Measurements from ENCODE around the gene LRRC75A. TPM values are rescaled to one million over a fixed set of nuclear protein-coding genes. Genes with fewer than 3 reads are reported as not detected.
"Not testable (repeated sequence)": the region's sequence is repeated elsewhere in the genome, so short reads cannot be mapped to it uniquely, and the experiment has no call there.

Gene LRRC75A
- total RNA-seq, 2 donors from 2014 or later = 0.90 to 2.3 TPM

- H3K27me3 Mint-ChIP-seq = no peaks in the 10 kb centered on the region
- peak within 1 kb of the TSS; percentile 98 for H3K4me3 Mint-ChIP-seq
- H3K27ac Mint-ChIP-seq = peak within 1 kb of the TSS; percentile 98
- ATAC-seq (replicated peaks) = peak; percentile 22
- no peaks in the 10 kb centered on the region for H3K9me3 Mint-ChIP-seq
- peaks cover 33% of the 10 kb centered on the region for H3K36me3 Mint-ChIP-seq (ENCODE audit: low read depth)
- H3K4me1 Mint-ChIP-seq = peaks cover 25% of the 10 kb centered on the region
Observed at GRCh38 chr17:16415031-16415924, 76.7 kb downstream of the LRRC75A start, which contains the start of gene TRPV2. Gene TRPV2, plus strand, starts transcription at chr17:16415571. Its CDS starts 2,098 bp downstream, at chr17:16417669.

GRCh38 chr17:16407911-16408588 is 83.9 kb downstream of the LRRC75A start:
- Mint-ChIP-seq H3K27me3 (peaks cover 8% of the 10 kb centered on the region), H3K4me3 (peak overlapping the region; percentile 26)

GRCh38 chr17:16406742-16407674 is 85.0 kb downstream of the LRRC75A start:
- ATAC-seq (replicated peaks) = peak; percentile 34
- Mint-ChIP-seq H3K4me1 (peaks cover 4% of the 10 kb centered on the region), H3K4me3 (peak overlapping the region; percentile 54), H3K9me3 (no peaks in the 10 kb centered on the region), H3K27me3 (peaks cover 8% of the 10 kb centered on the region), H3K36me3 (ENCODE audit: low read depth) (no peaks in the 10 kb centered on the region), H3K27ac (no peak overlapping the region)

More at GRCh38 chr17:16407911-16408588, 83.9 kb downstream of the LRRC75A start:
- no peaks in the 10 kb centered on the region for H3K36me3 Mint-ChIP-seq (ENCODE audit: low read depth)
- no peak overlapping the region for H3K27ac Mint-ChIP-seq
- H3K9me3 Mint-ChIP-seq = no peaks in the 10 kb centered on the region
- peak; percentile 59 for ATAC-seq (replicated peaks)
- peaks cover 4% of the 10 kb centered on the region for H3K4me1 Mint-ChIP-seq

DNA sequence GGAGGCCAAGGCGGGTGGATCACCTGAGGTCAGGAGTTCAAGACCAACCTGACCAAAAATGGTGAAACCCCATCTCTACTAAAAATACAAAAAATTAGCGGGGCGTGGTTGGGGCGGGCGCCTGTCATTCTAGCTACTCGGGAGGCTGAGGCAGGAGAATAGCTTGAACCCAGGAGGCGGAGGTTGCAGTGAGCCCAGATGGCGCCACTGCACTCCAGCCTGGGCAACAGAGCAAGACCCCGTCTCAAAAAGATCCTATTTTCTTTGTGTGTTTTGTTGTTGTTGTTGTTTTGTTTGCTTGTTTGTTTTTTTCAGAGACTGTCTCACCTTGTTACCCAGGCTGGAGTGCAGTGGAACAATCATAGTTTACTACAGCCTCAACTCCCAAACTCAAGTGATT is 88.1 kb downstream of the LRRC75A start:
- not testable (repeated sequence) for ATAC-seq (replicated peaks); H3K4me1 Mint-ChIP-seq; H3K36me3 Mint-ChIP-seq (ENCODE audit: low read depth); H3K4me3 Mint-ChIP-seq; H3K9me3 Mint-ChIP-seq; H3K27me3 Mint-ChIP-seq; H3K27ac Mint-ChIP-seq

DNA sequence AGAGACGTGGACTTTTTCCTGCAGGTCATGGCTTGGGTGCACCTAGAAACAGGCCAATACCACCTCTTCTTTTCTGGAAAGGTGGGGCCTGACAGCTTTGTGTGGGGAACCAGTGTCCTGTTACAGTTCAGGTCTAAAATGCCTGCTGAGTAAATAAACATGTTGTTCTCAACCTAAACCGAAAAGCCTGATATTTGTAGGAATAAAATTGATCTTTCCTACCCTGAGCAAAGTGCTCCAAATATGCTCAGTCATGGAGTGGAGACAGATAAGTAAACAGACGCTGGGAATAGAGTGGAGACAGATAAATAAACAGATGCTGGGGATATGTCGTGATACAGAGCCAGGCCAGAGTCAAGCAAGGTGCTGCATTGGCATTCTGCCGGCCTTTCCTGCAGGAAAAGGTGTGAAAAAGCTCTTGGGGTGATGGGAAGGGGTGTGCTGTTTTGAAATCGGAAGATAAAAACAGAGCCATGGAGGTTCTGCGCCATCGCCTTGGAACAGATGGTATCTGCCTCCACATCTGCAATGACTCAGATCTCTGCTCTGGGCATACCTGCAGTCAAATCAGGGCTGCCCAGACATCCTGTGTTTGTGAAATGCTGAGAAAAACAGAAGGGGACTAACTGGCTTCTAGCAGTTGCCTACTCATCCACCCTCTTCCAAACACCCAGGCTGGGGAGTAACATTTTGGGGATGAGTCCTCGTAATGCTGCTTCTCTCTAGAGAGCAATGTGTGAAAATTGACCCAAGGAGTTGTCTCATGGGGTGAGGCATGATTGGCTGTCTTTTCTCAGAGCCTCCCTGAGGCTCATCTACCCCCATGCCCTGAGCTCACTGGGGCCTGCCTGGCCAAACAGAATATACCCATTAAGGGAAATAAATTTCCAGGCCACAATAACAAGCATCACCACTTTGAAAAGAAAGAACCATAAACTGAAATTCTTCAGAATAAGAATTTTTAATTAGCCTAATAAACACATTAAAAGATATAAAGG is 93.4 kb downstream of the LRRC75A start:
- no peaks in the 10 kb centered on the region for H3K27me3 Mint-ChIP-seq
- no peak overlapping the region for H3K4me3 Mint-ChIP-seq
- H3K9me3 Mint-ChIP-seq = no peaks in the 10 kb centered on the region
- no peaks in the 10 kb centered on the region for H3K36me3 Mint-ChIP-seq (ENCODE audit: low read depth)
- H3K4me1 Mint-ChIP-seq = peaks cover 6% of the 10 kb centered on the region
- H3K27ac Mint-ChIP-seq = peak overlapping the region; percentile 28
- peak; percentile 77 for ATAC-seq (replicated peaks)

GRCh38 chr17:16396693-16397092 is 95.3 kb downstream of the LRRC75A start:
- not testable (repeated sequence) for H3K27ac Mint-ChIP-seq

GRCh38 chr17:16395887-16396286 is 96.1 kb downstream of the LRRC75A start:
- not testable (repeated sequence) for H3K4me3 Mint-ChIP-seq; H3K4me1 Mint-ChIP-seq; H3K27me3 Mint-ChIP-seq; H3K36me3 Mint-ChIP-seq (ENCODE audit: low read depth); ATAC-seq (replicated peaks); H3K27ac Mint-ChIP-seq; H3K9me3 Mint-ChIP-seq

More at GRCh38 chr17:16396693-16397092, 95.3 kb downstream of the LRRC75A start:
- ATAC-seq (replicated peaks); H3K4me3 Mint-ChIP-seq; H3K9me3 Mint-ChIP-seq; H3K36me3 Mint-ChIP-seq (ENCODE audit: low read depth); H3K27me3 Mint-ChIP-seq; H3K4me1 Mint-ChIP-seq: not testable (repeated sequence)

DNA sequence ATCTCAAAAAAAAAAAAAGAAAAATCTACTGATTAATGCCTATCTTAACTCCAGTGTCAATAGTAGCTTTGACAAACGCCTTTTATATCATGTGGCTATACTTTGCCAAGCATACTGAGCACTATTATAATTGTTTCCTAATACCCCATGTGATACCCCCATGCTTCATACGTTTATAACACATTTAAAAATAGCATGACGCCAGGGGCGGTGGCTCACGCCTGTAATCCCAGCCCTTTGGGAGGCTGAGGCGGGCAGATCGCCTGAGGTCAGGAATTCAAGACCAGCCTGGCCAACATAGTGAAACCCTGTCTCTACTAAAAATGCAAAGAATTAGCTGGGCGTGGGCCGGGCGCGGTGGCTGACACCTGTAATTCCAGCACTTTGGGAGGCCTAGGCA is 99.5 kb downstream of the LRRC75A start:
- not testable (repeated sequence) for H3K9me3 Mint-ChIP-seq; H3K4me3 Mint-ChIP-seq; ATAC-seq (replicated peaks); H3K36me3 Mint-ChIP-seq (ENCODE audit: low read depth); H3K4me1 Mint-ChIP-seq; H3K27ac Mint-ChIP-seq; H3K27me3 Mint-ChIP-seq

Other genes with a start within 250 kb of the LRRC75A start
- gene CENPV, start 138.7 kb downstream of the LRRC75A start, total RNA-seq = 10 to 100 TPM; 17.5 to 43.5 TPM
- gene UBB, start 111.1 kb downstream of the LRRC75A start, total RNA-seq = 1,000 to 10,000 TPM in 1 of 2 donors, 100 to 1,000 TPM in 1; 896 to 1,413 TPM
- gene TRPV2, start 76.6 kb downstream of the LRRC75A start, total RNA-seq = 10 to 100 TPM; 35.4 to 74.9 TPM
- 1 to 10 TPM; 3.3 to 6.3 TPM for gene ZNF287, start 77.0 kb upstream of the LRRC75A start, total RNA-seq
- gene ZNF624, start 161.7 kb upstream of the LRRC75A start, total RNA-seq = 1 to 10 TPM; 3.4 to 6.2 TPM
- gene CCDC144A, start 198.0 kb upstream of the LRRC75A start, total RNA-seq = 10 to 100 TPM in 1 of 2 donors, 1 to 10 TPM in 1; 8.2 to 13.4 TPM

All from activated T-helper 17 cell treated with anti-CD3 and anti-CD28 coated beads, Interleukin-2, amount 50 U/mL, for 72 hours (primary cell).